Keratinocyte (primary cell): ENCODE measurements around the gene HS6ST3. TPM values are rescaled to one million over a fixed set of nuclear protein-coding genes. Genes with fewer than 3 reads are reported as not detected.
"Not testable (repeated sequence)": the region's sequence is repeated elsewhere in the genome, so short reads cannot be mapped to it uniquely, and the experiment has no call there.

Experiments used
- DNase-seq: peaks from one replicate; pipeline ENCODE4 v3.0.0-alpha.2; 2011; ENCODE audit warnings: low read depth, missing footprints, low spot score
- FAIRE-seq: peaks from 2 replicates; lab custom pipeline; 2011; peaks lifted over from hg19 to GRCh38; lab: Jason Lieb, UNC
- H2AFZ ChIP-seq: 2 replicates; pipeline ENCODE4 v1.6.0; 2012; ENCODE audit warnings: low read length, control low read depth, inconsistent platforms; ENCODE audit not compliant: control insufficient read depth
- H3K27ac ChIP-seq: 2 replicates; pipeline ENCODE4 v1.5.1; 2011; ENCODE audit warnings: low read length; ENCODE audit not compliant: control insufficient read depth, insufficient read depth
- H3K27me3 ChIP-seq: 3 replicates; pipeline ENCODE4 v1.6.0; 2011; ENCODE audit warnings: low read length; ENCODE audit not compliant: control insufficient read depth, insufficient read depth; ENCODE audit errors: extremely low read depth
- H3K36me3 ChIP-seq, 2 experiments: 2 replicates in 1 of 2; 3 replicates in 1 of 2; pipeline ENCODE4 v1.5.1; 2011; ENCODE audit warnings: low read length in 2 of 2, mild to moderate bottlenecking in 1 of 2; ENCODE audit not compliant: control insufficient read depth in 2 of 2, insufficient read depth in 2 of 2; ENCODE audit errors: extremely low read depth in 1 of 2
- H3K4me1 ChIP-seq: 3 replicates; pipeline ENCODE4 v1.5.1; 2011; ENCODE audit warnings: low read length; ENCODE audit not compliant: control insufficient read depth, insufficient read depth; ENCODE audit errors: extremely low read depth
- H3K4me2 ChIP-seq: 3 replicates; pipeline ENCODE4 v1.6.0; 2011; ENCODE audit warnings: low read depth, low read length; ENCODE audit not compliant: control insufficient read depth, insufficient read depth; ENCODE audit errors: extremely low read depth
- H3K4me3 ChIP-seq, 3 experiments: fragments of 200-600 bp in 1 of 3; sonication (generic) in 1 of 3; 2 replicates in 2 of 3; 3 replicates in 1 of 3; pipeline ENCODE4 v1.5.1; 2011 to 2016; ENCODE audit warnings: low read length in 3 of 3, mild to moderate bottlenecking in 3 of 3, control low read depth in 2 of 3, inconsistent platforms in 1 of 3, low read depth in 1 of 3, mixed read lengths in 1 of 3, mixed run types in 1 of 3, moderate library complexity in 1 of 3; ENCODE audit not compliant: control insufficient read depth in 2 of 3, insufficient read depth in 2 of 3; ENCODE audit errors: extremely low read depth in 1 of 3
- H3K79me2 ChIP-seq: 2 replicates; pipeline ENCODE4 v1.6.0; 2012; ENCODE audit warnings: low read length; ENCODE audit not compliant: control insufficient read depth, insufficient read depth
- H3K9ac ChIP-seq: 3 replicates; pipeline ENCODE4 v1.6.0; 2011; ENCODE audit warnings: low read length; ENCODE audit not compliant: control insufficient read depth, insufficient read depth; ENCODE audit errors: extremely low read depth
- H3K9me1 ChIP-seq: 3 replicates; pipeline ENCODE4 v1.6.0; 2011; ENCODE audit warnings: low read length; ENCODE audit not compliant: control insufficient read depth, insufficient read depth; ENCODE audit errors: extremely low read depth
- H3K9me3 ChIP-seq: 2 replicates; pipeline ENCODE4 v1.5.1; 2012; ENCODE audit warnings: low read depth, low read length; ENCODE audit not compliant: control insufficient read depth
- H4K20me1 ChIP-seq: 3 replicates; pipeline ENCODE4 v1.6.0; 2011; ENCODE audit warnings: low read length; ENCODE audit not compliant: control insufficient read depth, insufficient read depth; ENCODE audit errors: extremely low read depth
- EZH2 ChIP-seq: IDR thresholded peaks from one replicate; pipeline ENCODE4 v1.6.1; 2012; ENCODE audit warnings: inconsistent platforms, mild to moderate bottlenecking, low read length, moderate library complexity
- dilution Hi-C: fragments of 300-500 bp; cut with MboI; formaldehyde crosslinking; loops from one replicate; pipeline ENCODE4 v1.7.0; 2020; ENCODE audit warnings: low sequenced_read_pairs; ENCODE audit not compliant: extremely low pct_ligation_motif_present
- polyA plus RNA-seq, 5 experiments: library from polyadenylated mRNA; depleted of rRNA in 3 of 5; stranded (reverse) in 3 of 5; stranded (forward) in 1 of 5; unstranded in 1 of 5; fragments of >200 nt; gene quantifications; 1 replicate in 1 of 5; 2 replicates in 3 of 5; 3 replicates in 1 of 5; pipeline versions ENCODE4 v1.2.1 to v1.2.3, GENCODE V29; 2011 to 2012; ENCODE audit warnings: missing spikeins in 2 of 5, low read depth in 1 of 5, low replicate concordance in 1 of 5
- TF ChIP-seq, protein P1 (sequence below), 3 experiments: IDR thresholded peaks in 1 of 3; conservative IDR thresholded peaks in 1 of 3; optimal IDR thresholded peaks in 1 of 3; 2 replicates in 2 of 3; 3 replicates in 1 of 3; pipeline versions ENCODE3 to v1.5.1; 2011; ENCODE audit warnings: low read length in 3 of 3, mild to moderate bottlenecking in 3 of 3, moderate library complexity in 2 of 3, control low read depth in 1 of 3, inconsistent platforms in 1 of 3; ENCODE audit not compliant: insufficient read depth in 2 of 3; ENCODE audit errors: extremely low read depth in 1 of 3

Gene HS6ST3
- polyA plus RNA-seq, 1 donor (not counting 4 experiments of a cell fraction or from before 2014, with no cell fraction given) = 0.03 TPM

DNA sequence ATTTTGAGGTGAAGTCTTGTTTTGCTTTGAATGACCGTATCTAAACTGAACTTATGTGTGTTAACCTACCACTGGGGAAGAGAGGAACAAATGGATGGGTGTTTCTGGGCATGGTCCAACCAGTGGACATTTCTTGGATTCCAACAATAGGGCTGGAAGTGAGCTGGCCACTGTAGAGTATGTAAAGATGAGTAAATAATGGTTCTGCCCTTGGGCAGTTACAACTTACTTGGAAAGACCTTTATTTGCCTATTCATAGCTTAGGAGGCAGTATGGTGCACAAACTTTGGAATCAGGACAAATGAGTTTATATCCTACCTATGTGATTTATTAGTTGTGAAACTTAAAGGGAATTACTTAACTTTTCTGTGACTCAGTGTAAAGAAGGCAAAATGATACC, 429.5 kb downstream of the HS6ST3 start:
- TF ChIP-seq EZH2 = no peak
- no peaks in the 10 kb centered on the region for H3K9me3 ChIP-seq

DNA sequence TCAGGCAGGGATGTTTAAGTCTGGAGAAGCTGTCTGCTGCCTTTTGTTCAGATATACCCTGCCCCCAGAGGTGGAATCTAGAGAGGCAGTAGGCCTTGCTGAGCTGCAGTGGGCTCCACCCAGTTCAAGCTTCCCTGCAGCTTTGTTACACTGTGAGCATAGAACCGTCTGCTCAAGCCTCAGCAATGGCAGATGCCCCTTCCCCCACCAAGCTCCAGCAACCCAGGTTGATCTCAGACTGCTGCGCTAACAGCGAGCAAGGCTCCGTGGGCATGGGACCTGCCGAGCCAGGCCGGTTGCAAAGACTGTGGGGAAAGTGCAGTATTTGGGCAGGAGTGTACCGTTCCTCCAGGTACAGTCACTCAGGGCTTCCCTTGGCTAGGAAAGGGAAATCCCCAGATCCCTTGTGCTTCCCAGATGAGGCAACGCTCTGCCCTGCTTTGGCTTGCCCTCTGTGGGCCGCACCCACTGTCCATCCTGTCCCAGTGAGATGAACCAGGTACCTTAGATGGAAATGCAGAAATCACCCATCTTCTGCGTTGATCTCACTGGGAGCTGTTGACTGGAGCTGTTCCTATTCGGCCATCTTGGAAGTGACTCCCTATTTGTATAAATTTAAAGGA, 434.6 kb downstream of the HS6ST3 start:
- not testable (repeated sequence) for H3K4me1 ChIP-seq

More for the DNA sequence above, 429.5 kb downstream of the HS6ST3 start:
- H2AFZ ChIP-seq = no peak overlapping the region
- H3K9ac ChIP-seq = no peak overlapping the region
- no peaks in the 10 kb centered on the region for H3K36me3 ChIP-seq
- dilution Hi-C loops = no loop called here
- H3K4me2 ChIP-seq = no peak overlapping the region
- no peak overlapping the region for H3K27ac ChIP-seq
- H3K9me1 ChIP-seq = no peaks in the 10 kb centered on the region
- no peaks in the 10 kb centered on the region for H3K27me3 ChIP-seq
- no peak for FAIRE-seq
- no peaks in the 10 kb centered on the region for H4K20me1 ChIP-seq
- no peak overlapping the region for H3K4me3 ChIP-seq
- H3K79me2 ChIP-seq = no peaks in the 10 kb centered on the region
- no peak for DNase-seq
- no peaks in the 10 kb centered on the region for H3K4me1 ChIP-seq

DNA sequence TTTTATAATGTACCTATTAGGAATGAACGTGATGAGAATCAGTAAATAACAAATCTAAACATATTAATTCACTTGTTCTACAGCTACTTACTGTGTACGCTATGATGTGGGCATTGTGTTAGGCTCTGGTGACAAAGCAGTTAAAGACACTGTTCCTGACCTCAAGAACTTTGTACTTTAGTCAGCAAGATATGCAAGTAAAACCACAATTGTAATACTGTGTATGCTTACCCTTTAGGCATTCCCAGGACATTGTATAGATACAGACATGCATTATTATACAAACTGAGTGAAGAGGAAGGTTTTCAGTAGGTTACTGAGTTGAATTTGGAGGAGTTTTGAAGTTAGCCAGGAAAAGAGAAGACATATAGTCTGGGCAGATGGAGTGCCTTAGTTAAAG, 435.8 kb downstream of the HS6ST3 start:
- Histone ChIP-seq H3K9me3 (no peaks in the 10 kb centered on the region), H3K4me1 (no peaks in the 10 kb centered on the region), H3K27me3 (no peaks in the 10 kb centered on the region), H3K4me3 (no peak overlapping the region), H3K36me3 (no peaks in the 10 kb centered on the region), H3K9ac (no peak overlapping the region), H4K20me1 (no peaks in the 10 kb centered on the region), H3K4me2 (no peak overlapping the region), H3K79me2 (no peaks in the 10 kb centered on the region), H3K27ac (no peak overlapping the region), H2AFZ (no peak overlapping the region), H3K9me1 (no peaks in the 10 kb centered on the region)
- dilution Hi-C loops = no loop called here
- TF ChIP-seq, protein P1, sequence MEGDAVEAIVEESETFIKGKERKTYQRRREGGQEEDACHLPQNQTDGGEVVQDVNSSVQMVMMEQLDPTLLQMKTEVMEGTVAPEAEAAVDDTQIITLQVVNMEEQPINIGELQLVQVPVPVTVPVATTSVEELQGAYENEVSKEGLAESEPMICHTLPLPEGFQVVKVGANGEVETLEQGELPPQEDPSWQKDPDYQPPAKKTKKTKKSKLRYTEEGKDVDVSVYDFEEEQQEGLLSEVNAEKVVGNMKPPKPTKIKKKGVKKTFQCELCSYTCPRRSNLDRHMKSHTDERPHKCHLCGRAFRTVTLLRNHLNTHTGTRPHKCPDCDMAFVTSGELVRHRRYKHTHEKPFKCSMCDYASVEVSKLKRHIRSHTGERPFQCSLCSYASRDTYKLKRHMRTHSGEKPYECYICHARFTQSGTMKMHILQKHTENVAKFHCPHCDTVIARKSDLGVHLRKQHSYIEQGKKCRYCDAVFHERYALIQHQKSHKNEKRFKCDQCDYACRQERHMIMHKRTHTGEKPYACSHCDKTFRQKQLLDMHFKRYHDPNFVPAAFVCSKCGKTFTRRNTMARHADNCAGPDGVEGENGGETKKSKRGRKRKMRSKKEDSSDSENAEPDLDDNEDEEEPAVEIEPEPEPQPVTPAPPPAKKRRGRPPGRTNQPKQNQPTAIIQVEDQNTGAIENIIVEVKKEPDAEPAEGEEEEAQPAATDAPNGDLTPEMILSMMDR (optimal IDR thresholded peaks at IDR 0.05 in 1 of 3, IDR thresholded peaks at IDR 0.05 in 1 of 3, conservative IDR thresholded peaks at IDR 0.05 in 1 of 3; ENCODE audit: extremely low read depth in 1 of 3, insufficient read depth in 2 of 3, low read length in 3 of 3) = no peak
- no peak for TF ChIP-seq EZH2
- FAIRE-seq = no peak
- no peak for DNase-seq

More for the DNA sequence above, 434.6 kb downstream of the HS6ST3 start:
- H4K20me1 ChIP-seq, H3K4me2 ChIP-seq, H3K27me3 ChIP-seq, H3K79me2 ChIP-seq, FAIRE-seq, H3K9ac ChIP-seq, H3K9me1 ChIP-seq, H2AFZ ChIP-seq, H3K27ac ChIP-seq, H3K4me3 ChIP-seq, H3K9me3 ChIP-seq, dilution Hi-C loops, DNase-seq, H3K36me3 ChIP-seq: not testable (repeated sequence)
